ENCODE measurements around the gene RHEX.
"Not testable (repeated sequence)": the region's sequence is repeated elsewhere in the genome, so short reads cannot be mapped to it uniquely, and the experiment has no call there.

Gene RHEX

GRCh38 chr1:206055639-206056323, 2.8 kb downstream of the RHEX start:
- not testable (repeated sequence) for DNase-seq (ENCODE audit: low spot score)

GRCh38 chr1:206058289-206058926, 5.4 kb downstream of the RHEX start:
- DNase-seq (ENCODE audit: low spot score), result not testable (repeated sequence)

- TF ChIP-seq CTCF (IDR thresholded peaks at IDR 0.05; ENCODE audit: extremely low read depth, missing control alignments), result no peak
Measured at GRCh38 chr1:206058927-206059292, 5.9 kb downstream of the RHEX start.

GRCh38 chr1:206059355-206059915, 6.5 kb downstream of the RHEX start:
- DNase-seq (ENCODE audit: low spot score), result no peak
- no peak for TF ChIP-seq CTCF (IDR thresholded peaks at IDR 0.05; ENCODE audit: extremely low read depth, missing control alignments)

More at GRCh38 chr1:206058927-206059292, 5.9 kb downstream of the RHEX start:
- DNase-seq (ENCODE audit: low spot score), result no peak

- no peak for DNase-seq (ENCODE audit: low spot score)
- TF ChIP-seq CTCF (IDR thresholded peaks at IDR 0.05; ENCODE audit: extremely low read depth, missing control alignments), result no peak
Measured at GRCh38 chr1:206060844-206061243, 7.9 kb downstream of the RHEX start.

GRCh38 chr1:206062464-206062863, 9.5 kb downstream of the RHEX start:
- no peak for DNase-seq (ENCODE audit: low spot score)
- TF ChIP-seq CTCF (IDR thresholded peaks at IDR 0.05; ENCODE audit: extremely low read depth, missing control alignments), result no peak

GRCh38 chr1:206064001-206064400, 11.0 kb downstream of the RHEX start:
- not testable (repeated sequence) for DNase-seq (ENCODE audit: low spot score)

- not testable (repeated sequence) for DNase-seq (ENCODE audit: low spot score)
Measured at GRCh38 chr1:206064501-206064900, 11.5 kb downstream of the RHEX start.

- no peak for TF ChIP-seq CTCF (IDR thresholded peaks at IDR 0.05; ENCODE audit: extremely low read depth, missing control alignments)
- no peak for DNase-seq (ENCODE audit: low spot score)
Measured at GRCh38 chr1:206065547-206066145, 12.7 kb downstream of the RHEX start.

All from GM20000 (cell line).